ENCODE results near the gene BACE2.

DNA sequence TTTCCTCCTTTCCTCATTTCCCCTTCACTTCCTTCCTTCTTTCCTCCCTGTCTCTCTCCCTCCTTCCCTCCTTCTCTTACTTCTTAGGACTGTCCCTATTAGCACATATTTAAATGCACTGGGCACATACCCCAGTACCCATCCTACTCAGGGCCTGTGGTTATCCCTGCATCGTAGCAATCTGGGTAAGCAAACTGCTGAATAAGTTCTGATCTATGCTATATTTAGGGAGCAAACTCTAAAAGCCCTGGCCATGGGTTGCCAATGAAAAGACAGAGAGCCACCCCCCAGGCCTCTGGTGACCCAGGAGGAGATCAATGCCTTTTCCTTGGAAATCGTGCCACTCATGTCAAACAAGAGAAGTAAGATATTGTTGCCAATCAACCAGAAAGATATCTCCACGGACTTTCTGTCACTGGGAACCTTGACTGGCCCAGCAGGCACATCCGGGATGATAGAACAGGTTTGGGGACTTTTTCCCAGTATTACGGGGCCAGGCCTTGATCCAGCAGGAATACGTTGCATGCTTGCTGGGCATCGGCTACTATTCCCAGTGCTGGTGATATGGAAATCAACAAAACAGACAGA is 154.0 kb downstream of the BACE2 start:
- TF ChIP-seq CTCF (conservative IDR thresholded peaks at IDR 0.05; ENCODE audit: low read length) (no peak), EZH2phosphoT487 (IDR thresholded peaks at IDR 0.05; ENCODE audit: borderline replicate concordance, low read depth, low read length) (no peak)

Measured in OCI-LY7 (cell line).